ACC112 (cell line): ENCODE results near the gene CYP3A4.

Source experiments
- H2AFZ ChIP-seq: fragments of 200-600 bp; sonication (generic); one replicate; pipeline ENCODE4 v1.6.0; 2017; ENCODE audit warnings: antibody characterized with exemption, low read length; ENCODE audit not compliant: unreplicated experiment
- H3K27ac ChIP-seq: fragments of 200-600 bp; sonication (generic); 2 replicates; pipeline ENCODE4 v1.5.1; 2014; ENCODE audit warnings: low read depth, mild to moderate bottlenecking, antibody characterized with exemption, low read length, moderate library complexity
- H3K27me3 ChIP-seq: fragments of 200-600 bp; sonication (generic); 2 replicates; pipeline ENCODE4 v1.6.1; 2014; ENCODE audit warnings: mild to moderate bottlenecking, antibody characterized with exemption, low read length, moderate library complexity, mixed read lengths; ENCODE audit not compliant: insufficient read depth
- H3K36me3 ChIP-seq: fragments of 200-600 bp; sonication (generic); 2 replicates; pipeline ENCODE4 v1.6.1; 2016; ENCODE audit warnings: mild to moderate bottlenecking, antibody characterized with exemption, low read length, moderate library complexity, mixed read lengths; ENCODE audit not compliant: insufficient read depth
- H3K4me1 ChIP-seq: fragments of 200-600 bp; sonication (generic); one replicate; pipeline ENCODE4 v1.6.1; 2016; ENCODE audit warnings: low read length, mixed read lengths; ENCODE audit not compliant: insufficient read depth, unreplicated experiment, control insufficient read depth
- H3K4me3 ChIP-seq: fragments of 200-600 bp; sonication (generic); 2 replicates; pipeline ENCODE4 v1.5.1; 2014; ENCODE audit warnings: mild to moderate bottlenecking, low read depth, low read length
- H3K79me2 ChIP-seq: fragments of 200-600 bp; sonication (generic); one replicate; pipeline ENCODE4 v1.6.0; 2016; ENCODE audit warnings: low read length; ENCODE audit not compliant: control insufficient read depth, unreplicated experiment, insufficient read depth

CYP3A4 gene

DNA sequence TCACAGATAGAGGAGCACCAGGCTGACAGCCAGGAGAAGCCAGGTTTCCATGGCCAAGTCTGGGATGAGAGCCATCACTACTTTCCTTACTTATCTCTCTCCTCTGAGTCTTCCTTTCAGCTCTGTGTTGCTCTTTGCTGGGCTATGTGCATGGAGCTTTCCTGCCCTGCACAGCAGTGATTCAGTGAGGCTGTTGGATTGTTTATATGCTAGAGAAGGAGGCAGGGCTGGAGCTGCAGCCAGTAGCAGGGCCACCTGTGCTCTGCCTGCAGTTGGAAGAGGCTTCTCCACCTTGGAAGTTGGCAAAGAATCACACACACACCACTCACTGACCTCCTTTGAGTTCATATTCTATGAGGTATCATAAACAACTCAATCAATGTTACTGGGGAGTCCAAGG, at the start of gene CYP3A4:
Gene CYP3A4, minus strand, starts transcription at position 178 of the 400 bp plus-strand sequence. Its CDS starts 103 bp downstream, at position 75.
- H3K79me2 ChIP-seq: no peaks in the 10 kb centered on the region
- H2AFZ ChIP-seq: no peak within 1 kb of the TSS
- peaks cover 5% of the 10 kb centered on the region for H3K4me1 ChIP-seq
- no peak within 1 kb of the TSS for H3K4me3 ChIP-seq
- no peak within 1 kb of the TSS for H3K27ac ChIP-seq
- H3K36me3 ChIP-seq: no peaks in the 10 kb centered on the region
- H3K27me3 ChIP-seq: peaks cover 78% of the 10 kb centered on the region

GRCh38 chr7:99833289-99833877, 49.4 kb upstream of the CYP3A4 start:
- H3K27me3 ChIP-seq: peaks cover 37% of the 10 kb centered on the region
- no peak overlapping the region for H3K27ac ChIP-seq
- no peaks in the 10 kb centered on the region for H3K4me1 ChIP-seq
- no peak overlapping the region for H2AFZ ChIP-seq
- no peak overlapping the region for H3K4me3 ChIP-seq
- H3K79me2 ChIP-seq: no peaks in the 10 kb centered on the region
- H3K36me3 ChIP-seq: no peaks in the 10 kb centered on the region

DNA sequence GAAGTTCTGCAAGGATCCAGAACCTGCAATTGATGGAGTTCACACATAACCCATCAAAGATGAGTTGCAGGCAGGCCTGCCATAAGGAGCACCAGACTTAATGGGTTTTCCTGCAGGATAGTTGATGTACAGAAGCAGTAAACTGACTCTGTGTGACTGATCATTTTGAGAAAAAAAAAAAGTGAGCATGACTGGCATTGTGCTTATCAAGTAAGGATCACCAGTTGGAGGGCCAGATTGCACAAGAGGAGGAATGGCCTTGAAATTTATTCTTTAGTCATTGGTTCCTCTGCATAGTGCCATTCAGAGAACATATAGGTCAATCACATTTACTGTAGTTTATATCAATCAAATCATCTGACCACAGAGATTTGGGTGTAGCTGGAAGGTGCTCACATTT, 47.6 kb upstream of the CYP3A4 start:
- Histone ChIP-seq H3K4me1 (no peaks in the 10 kb centered on the region), H3K4me3 (no peak overlapping the region), H3K79me2 (no peaks in the 10 kb centered on the region), H3K36me3 (no peaks in the 10 kb centered on the region), H3K27ac (no peak overlapping the region), H2AFZ (no peak overlapping the region), H3K27me3 (peaks cover 54% of the 10 kb centered on the region)

- Histone ChIP-seq H3K79me2 (no peaks in the 10 kb centered on the region), H3K4me3 (no peak overlapping the region), H3K27ac (no peak overlapping the region), H2AFZ (no peak overlapping the region), H3K4me1 (no peaks in the 10 kb centered on the region), H3K27me3 (peaks cover 64% of the 10 kb centered on the region), H3K36me3 (no peaks in the 10 kb centered on the region)
Observed at GRCh38 chr7:99829524-99830160, 45.7 kb upstream of the CYP3A4 start.

DNA sequence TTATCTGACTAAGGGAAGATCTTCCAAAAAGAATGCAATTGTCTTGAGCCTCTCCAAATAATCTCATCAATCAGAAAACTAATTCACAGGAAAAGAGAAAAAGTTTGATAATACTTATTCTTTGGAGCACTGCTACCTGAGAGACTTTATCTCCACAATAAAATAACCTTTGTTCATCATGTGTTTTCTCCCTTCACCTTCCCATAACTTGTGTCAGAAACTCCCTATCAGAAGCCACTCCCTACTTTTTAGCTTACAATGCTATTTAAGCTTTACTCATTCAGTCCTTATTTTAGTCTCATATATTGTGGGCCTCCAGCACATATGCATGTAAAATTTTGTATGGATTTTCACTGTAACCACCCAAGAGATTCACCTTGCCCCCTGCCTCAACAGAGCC, 44.8 kb upstream of the CYP3A4 start:
- Histone ChIP-seq H3K27me3 (peaks cover 66% of the 10 kb centered on the region), H3K4me1 (no peaks in the 10 kb centered on the region), H3K79me2 (no peaks in the 10 kb centered on the region), H3K27ac (no peak overlapping the region), H2AFZ (no peak overlapping the region), H3K36me3 (no peaks in the 10 kb centered on the region), H3K4me3 (no peak overlapping the region)

- Histone ChIP-seq H3K4me3 (no peak overlapping the region), H3K27me3 (peaks cover 76% of the 10 kb centered on the region), H3K4me1 (no peaks in the 10 kb centered on the region), H3K36me3 (no peaks in the 10 kb centered on the region), H3K79me2 (no peaks in the 10 kb centered on the region), H3K27ac (no peak overlapping the region), H2AFZ (no peak overlapping the region)
Observed at GRCh38 chr7:99827040-99827778, 43.2 kb upstream of the CYP3A4 start.

DNA sequence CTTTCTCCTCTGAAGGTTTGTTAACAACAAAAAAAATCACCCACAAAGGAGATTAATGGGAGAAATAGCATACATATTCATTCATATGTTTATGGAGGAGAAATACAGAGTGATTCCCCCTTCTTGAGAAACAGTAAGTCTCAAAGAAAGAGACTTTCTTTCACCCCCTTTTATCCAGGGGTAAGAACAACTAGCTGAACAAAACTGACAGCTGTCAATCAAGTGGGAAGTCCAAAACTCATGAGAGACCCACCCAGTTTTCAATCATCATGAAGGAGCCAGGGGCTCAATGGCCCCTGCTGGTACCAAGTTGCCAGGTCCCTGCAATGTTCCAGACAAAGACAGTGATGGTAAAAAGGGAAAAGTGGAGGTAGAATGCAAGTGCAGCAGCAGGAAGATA, 41.9 kb upstream of the CYP3A4 start:
- H3K4me1 ChIP-seq: no peaks in the 10 kb centered on the region
- no peaks in the 10 kb centered on the region for H3K36me3 ChIP-seq
- peaks cover 87% of the 10 kb centered on the region for H3K27me3 ChIP-seq
- no peak overlapping the region for H3K27ac ChIP-seq
- H3K79me2 ChIP-seq: no peaks in the 10 kb centered on the region
- H3K4me3 ChIP-seq: no peak overlapping the region
- no peak overlapping the region for H2AFZ ChIP-seq

DNA sequence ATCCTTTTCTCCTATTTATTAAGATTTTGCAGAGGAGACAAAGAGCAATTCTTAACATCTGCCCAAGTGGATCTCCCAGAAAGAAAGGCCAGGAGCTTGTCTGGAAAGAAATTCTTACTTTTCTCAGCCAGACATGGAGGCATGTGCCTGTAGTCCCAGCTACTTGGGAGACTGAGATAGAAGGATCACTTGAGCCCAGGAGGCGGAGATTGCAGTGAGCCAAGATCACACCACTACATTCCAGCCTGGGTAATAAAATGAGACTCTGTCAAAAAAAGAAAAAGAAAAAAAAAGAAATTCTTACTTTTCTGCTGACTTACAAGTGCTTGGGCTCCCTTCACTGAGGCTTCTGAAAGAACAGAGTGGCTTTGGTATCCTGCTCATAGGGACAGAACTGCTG, 41.5 kb upstream of the CYP3A4 start:
- Histone ChIP-seq H3K4me1 (no peaks in the 10 kb centered on the region), H3K27me3 (peaks cover 87% of the 10 kb centered on the region), H3K79me2 (no peaks in the 10 kb centered on the region), H3K36me3 (no peaks in the 10 kb centered on the region), H2AFZ (no peak overlapping the region), H3K4me3 (no peak overlapping the region), H3K27ac (no peak overlapping the region)

DNA sequence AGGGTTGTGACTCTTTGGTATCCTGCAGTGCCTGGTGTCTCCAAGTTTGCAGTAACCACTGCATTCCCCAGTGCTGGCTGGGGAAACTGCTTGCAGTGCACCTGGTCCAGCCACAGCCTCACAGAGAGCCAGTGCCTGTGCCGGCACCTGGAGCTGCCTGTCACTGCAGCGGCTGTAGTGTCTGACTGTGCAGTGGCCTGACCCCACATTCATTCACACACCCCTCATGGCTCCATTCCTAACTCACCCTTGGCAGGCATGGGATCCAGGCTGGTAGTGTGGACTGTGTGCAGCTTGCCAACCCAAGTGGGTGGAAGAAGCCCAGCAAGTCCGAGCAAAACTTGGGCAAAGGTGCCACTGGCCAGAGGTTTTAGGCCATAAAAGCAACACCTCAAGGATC, 40.1 kb upstream of the CYP3A4 start:
- Histone ChIP-seq H2AFZ (no peak overlapping the region), H3K4me3 (no peak overlapping the region), H3K4me1 (no peaks in the 10 kb centered on the region), H3K27me3 (peaks cover 91% of the 10 kb centered on the region), H3K79me2 (no peaks in the 10 kb centered on the region), H3K36me3 (no peaks in the 10 kb centered on the region), H3K27ac (no peak overlapping the region)

DNA sequence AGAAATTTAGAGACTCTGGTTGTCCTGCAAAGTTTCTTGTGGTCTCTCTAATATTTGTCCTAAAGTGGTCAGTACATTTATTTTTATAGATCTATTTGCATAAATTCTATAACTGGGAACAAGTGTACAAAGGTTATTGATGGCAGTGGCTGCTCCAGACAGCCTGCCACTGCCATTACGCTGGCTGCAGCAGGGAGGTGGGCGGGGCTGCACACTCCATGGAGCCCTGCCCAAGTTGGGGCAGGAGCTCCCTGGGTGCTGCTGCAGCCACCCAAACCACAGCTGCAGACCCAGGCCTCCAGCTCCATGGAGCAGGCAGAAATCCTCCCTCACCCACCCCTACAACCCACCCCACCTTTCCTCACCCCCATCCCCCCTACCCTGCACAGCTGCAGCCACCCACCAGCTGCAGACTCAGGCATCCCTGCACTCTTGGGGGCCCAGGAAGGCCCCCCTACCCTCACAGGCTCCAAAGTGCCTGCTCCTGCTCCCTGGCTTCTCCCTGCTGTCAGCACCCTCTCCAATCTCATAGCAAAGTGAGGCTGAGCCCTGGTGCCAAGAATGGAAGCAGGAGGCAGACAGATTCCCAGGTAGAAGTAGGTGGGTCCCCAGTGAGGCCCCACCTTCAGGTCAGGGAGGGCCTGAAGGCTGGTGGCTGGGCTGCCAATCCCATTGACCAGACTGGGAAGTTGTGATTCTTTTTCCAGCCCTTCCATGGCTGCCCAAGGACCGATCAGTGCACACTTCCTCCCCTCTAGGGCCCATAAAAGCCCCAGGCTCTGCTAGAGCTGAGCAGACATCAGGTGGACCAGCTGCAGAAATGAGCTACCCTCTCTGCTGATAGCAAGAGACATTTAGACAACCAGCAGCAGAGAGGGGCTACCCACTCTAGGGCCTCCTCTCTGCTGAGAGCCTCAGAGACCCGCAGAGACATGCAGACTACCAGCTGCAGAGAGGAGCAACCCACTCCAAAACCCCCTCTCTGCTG, 39.0 kb upstream of the CYP3A4 start:
- Histone ChIP-seq H3K4me1 (no peaks in the 10 kb centered on the region), H3K27me3 (peaks cover 94% of the 10 kb centered on the region), H3K27ac (no peak overlapping the region), H3K79me2 (no peaks in the 10 kb centered on the region), H3K4me3 (no peak overlapping the region), H2AFZ (no peak overlapping the region), H3K36me3 (no peaks in the 10 kb centered on the region)
